Activated CD8-positive, alpha-beta memory T cell treated with anti-CD3 and anti-CD28 coated beads for 4 hours (primary cell): ENCODE measurements around the gene RALB.
"Not testable (repeated sequence)": the region's sequence is repeated elsewhere in the genome, so short reads cannot be mapped to it uniquely, and the experiment has no call there.

Experiments
- DNase-seq, 2 donors: peaks; one replicate each; pipeline ENCODE4 v3.0.0-alpha.2; 2020; ENCODE audit warnings: low read depth in 2 of 2

Gene RALB

DNA sequence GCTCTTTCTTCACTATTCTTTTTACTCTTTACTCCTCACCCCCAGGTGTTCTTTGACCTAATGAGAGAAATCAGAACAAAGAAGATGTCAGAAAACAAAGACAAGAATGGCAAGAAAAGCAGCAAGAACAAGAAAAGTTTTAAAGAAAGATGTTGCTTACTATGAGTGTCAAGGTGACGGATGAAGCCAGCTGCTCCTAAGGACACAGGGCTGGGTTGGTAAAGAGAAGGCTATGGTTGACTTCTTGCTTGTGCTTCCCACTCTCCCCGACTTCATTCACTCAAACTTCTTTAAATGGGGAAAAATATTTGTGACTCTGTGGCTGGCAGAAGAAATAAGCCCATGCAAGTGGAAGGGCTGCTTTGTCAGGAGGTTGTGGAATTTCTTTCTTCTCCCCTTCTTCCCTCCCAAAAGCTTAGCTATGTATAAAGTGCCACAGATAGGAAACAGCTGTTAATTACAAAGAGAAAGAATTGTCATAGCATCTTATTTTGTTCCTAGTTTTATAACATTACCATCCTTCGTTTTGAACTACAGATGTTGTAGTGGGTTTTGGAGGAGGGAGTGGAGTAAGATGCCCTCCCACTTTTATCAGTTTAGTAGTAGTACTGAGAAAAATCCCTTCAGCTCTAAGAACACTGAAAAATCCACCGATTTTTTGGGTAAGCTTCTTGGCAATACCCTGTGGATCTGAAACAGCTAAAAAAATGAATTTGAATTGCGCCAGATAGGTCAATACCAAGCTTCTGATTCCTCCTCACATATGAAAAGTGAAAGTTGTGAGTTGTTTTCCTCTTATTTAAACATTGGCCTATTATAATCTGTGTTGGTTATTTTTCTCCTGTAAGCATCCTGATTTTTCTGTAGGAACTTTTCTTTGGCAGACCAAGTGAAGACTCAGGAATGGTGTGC lies 40.7 kb downstream of the RALB start:
- no peak for DNase-seq

DNA sequence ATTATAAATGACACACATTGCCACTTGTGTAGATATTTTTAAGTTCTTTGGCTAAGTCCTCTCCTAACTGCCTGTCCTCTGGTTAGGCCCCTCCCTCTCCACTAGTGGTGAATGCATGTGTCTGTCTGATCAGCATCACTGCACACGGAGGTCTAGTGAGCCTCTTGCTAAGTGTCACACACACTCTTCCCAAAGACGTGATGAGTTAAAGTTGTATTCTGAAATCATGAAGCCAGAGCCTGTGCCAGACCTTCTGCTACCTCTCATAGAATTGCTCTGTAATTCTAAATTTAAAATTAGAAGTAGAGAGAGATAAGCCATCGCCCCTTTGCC lies 41.3 kb downstream of the RALB start:
- DNase-seq = no peak

DNA sequence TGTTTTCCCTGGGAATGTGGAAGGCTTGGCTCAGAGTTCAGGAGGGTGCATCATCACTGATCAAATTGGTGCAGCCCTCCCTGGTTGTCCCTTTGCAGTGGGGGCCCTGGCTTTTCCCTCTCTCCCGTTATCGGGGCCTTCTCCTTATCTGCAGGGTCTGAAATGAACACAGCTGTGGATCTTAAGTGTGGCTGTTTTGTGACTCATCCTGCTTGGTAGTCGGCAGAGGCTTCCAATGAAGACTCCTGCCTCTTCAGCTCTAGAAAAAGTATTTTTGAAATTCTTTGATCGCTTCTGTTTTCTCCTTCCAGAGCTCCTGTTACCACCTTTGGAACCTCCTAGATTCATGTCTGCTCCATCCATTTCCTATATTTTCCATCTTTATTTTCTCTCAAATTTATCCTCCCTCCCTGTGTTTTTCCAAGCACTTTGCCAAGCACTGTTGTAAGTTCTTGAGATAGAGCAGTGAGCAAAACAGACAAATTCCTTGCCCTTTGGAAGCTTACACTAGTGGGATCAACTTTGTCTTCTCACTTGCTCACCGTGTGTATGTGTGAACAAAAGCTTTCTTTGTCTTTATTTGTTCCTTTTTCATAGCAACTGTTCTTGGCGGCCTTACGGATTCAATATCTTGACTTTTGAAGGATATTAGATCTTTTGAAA lies 45.7 kb downstream of the RALB start:
- DNase-seq = no peak

DNA sequence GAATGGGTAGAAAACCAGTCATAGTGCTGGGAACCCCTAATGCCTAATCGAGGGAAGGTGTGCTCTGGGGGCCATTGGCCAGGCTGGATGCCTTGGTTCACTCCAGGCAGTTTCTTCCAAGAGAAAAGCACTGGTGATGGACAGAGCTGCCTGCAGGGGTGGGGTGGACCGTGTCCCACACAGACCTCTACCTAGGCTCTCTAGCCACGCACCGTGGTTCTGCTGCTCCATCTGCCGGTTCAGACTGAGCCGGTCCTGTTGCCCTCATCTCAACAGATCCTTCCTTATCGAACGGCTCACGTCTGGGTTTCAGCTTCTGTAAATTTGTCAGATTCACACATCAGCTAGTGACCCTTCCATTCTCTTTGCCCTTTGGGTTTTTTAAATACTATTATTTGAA lies 46.4 kb downstream of the RALB start:
- no peak for DNase-seq

DNA sequence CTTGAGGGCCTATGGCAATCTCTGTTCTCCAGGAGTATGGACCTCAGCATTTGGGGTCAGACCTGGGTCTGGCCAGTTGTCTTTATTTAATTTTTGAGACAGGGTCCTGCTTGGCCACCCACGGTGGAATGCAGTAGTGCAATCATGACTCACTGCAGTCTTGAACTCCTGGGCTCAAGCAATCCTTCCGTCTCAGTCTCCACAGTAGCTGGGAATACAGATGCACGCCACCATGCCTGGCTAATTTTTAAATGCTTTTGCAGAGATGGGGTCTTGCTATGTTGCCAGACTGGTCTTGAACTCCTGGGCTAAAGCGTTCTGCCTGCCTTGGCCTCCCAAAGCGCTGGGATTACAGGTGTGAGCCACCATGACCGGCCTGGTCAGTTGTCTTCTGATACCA lies 46.9 kb downstream of the RALB start:
- no peak for DNase-seq

DNA sequence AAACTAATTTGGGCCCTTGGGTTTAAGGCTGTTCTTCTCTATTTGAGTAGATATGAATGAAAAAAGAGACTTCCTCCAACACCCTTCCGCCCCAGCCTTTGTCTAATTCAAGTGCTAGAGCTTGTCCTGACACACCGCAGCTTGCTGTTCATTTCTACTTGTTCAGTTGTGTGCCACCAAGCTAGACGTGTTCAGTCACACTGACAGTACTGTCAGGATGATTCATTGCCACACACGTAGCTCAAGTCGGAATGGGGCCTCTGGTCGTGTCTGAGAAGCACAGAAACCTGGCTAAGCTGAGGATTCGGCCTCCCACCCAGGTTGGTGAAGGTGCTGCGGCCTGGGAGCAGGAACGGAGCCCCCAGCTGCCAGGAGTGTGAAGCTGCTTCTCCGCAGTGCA lies 47.7 kb downstream of the RALB start:
- DNase-seq = no peak

DNA sequence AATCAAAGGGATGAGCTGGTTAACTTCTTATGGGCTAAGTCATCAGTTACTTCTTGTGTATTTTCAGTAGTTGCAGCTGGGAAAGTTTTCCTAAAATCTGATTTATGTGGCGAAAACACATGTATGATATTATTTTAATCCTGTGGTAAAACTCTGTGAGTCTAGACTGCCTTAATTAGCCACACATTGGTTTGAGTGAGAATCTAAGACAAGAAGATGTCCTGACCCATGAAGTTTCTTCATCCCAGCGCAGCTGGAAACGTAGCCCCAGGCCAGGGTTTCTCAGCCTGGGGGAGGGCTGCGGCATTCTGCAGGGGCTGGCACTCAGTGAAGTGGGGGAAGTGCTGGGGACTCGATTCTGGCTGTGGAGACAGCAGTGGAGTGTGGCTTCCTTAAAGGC lies 48.6 kb downstream of the RALB start:
- DNase-seq = no peak

DNA sequence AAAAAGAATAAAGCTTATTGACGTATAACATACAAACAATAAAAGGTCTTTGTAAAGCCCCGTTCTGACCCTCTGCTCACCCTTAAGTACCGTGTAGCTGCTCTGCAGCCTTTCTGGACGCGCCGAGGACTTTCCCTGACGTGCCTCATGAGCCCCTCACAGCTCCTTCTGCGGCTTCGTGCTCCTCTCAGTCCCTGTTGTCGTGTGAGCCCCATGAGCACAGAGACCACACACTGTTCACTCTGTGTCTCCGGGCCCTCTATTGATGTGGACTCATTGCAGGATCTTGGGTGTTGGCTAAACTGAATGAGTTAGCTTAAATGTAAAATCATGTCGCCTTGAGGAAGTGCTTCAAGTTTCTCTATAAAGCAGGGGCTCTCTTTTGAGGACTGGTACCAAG lies 49.6 kb downstream of the RALB start:
- DNase-seq = no peak

DNA sequence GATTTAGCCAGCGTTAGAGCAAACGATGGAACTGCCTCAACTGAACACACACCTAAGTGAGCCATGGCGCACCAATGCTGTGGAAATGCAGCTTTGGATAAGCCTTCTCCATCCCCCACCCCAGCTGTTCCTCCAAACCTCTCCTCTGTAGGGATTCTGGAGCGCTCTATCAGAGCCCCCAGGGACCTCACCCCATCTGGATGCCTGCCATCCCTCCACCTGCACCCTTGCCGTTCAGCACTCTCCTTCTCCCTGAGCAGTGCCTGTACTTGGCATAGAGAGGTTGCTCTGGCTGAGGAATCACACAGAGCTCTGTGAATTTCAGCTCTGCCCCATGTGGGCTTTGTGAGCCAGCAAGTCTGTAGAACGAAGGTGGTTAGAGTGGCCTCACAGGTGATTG lies 50.5 kb downstream of the RALB start:
- no peak for DNase-seq

DNA sequence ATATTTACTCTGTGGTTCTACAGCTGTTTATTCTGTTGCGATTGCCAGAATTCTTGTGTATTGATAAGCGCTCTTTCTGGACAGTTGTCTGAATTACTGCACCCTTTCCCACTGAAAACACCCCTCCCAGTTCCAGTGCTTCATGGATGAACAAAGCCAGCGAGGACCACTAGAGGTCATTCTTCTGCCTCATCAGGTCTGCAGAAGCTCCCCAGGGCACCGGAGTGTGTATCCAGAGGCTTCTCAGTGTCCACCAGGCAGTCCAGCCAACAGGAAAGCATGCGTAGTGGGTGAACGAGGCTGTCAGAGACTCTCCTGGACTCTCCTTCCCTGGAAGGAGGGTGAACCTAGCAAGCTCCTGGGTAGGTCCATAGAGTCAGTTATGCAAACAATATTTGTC lies 52.6 kb downstream of the RALB start:
- no peak for DNase-seq

DNA sequence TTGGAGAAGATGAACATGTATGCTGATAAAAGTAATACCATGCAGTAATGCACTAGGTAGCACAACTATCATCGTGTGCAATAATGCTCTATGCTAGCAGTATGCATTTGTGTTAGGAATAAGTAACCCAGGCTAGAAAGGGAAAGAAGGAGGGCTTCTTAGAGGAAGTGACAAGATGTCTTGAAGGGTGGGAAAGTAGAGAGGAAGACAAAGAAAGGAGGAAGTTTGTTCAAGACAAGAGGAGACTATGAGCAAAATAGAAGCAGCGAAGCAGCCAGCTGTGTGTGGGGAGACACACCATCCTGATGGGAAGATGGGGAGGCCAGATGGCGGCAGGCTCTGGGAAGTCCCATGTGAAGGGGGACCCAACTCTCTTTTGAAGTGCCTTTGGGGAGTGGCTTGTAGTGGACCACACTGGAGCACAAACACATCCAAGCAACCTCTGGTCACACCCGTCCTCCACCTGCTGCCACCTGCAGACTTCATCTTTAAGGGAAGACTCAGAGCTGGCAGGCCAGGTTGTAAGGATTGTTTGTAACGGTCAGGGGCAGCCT lies 53.4 kb downstream of the RALB start:
- DNase-seq = no peak

DNA sequence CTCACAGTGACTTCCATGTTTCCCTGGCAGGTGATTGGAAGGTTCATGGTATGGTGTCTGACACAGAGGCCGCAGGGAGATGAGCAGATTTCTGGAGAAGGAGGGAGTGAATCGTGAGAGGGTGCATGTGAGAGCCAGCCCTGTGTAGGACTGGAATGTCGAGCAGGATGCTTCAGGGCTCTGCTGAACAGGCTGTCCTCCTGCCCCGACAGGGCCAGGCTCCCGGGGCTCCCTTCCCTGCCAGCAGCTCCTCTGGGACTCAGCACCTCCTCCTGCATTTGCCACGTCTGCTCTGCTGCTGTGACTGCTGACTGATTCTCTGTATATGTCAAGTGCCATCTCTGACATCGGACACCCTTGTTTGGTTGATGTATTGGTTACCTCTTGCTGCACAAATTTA lies 54.8 kb downstream of the RALB start:
- DNase-seq = no peak

DNA sequence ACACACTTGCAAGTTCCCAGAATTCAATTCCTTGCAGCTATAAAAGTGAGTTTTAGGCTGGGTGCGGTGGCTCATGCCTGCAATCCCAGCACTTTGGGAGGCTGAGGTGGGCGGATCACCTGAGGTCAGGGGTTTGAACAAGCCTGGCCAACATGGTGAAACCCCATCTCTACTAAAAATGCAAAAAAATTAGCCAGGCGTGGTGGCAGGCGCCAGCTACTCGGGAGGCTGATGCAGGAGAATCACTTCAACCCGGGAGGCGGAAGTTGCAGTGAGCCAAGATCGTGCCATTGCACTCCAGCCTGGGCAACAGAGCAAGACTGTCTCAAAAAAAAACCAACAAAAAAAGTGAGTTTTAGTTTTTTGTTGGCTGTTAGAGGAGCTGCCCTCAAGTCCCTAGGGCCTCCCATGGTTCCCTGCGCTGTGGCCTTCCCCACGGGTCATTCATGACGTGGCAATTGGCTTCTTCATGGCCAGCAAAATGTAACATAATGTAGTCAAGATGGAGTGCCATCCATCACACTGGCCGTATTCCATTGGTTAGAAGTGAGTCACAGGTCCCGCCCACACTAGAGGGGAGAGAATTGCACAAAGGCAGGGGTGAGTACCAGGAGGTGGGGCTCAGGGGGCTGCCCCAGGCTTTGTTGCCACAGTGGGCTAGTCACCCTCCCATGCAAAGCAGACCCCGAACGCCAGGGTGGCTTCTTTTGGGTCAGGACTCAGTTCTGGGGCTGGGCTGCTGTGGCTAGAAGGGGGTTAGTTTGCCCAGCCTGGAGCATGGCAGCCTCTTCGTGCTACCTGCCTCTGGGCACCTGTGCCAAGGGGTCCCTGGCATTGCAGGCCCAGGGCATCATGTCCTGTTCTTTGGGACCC lies 55.6 kb downstream of the RALB start:
- no peak for DNase-seq

DNA sequence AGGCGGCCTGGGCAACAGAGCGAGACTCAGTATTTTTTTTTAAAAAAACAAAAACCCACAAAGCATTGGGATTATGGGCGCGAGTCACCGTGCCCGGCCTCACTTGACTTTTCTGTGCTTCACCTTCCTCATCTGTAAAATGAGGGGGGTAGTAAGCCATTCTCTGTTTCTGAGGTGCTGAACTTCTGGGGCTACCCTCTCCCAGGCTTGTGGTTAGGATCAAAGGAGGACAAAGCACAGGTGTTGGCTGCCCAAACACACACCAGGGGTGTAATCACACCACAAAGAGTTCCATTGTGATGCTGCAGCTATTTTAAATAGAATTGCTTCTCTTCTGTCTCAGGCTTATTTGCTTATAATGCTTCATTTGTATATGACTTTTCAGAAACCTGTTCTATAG lies 57.5 kb downstream of the RALB start:
- DNase-seq = no peak

DNA sequence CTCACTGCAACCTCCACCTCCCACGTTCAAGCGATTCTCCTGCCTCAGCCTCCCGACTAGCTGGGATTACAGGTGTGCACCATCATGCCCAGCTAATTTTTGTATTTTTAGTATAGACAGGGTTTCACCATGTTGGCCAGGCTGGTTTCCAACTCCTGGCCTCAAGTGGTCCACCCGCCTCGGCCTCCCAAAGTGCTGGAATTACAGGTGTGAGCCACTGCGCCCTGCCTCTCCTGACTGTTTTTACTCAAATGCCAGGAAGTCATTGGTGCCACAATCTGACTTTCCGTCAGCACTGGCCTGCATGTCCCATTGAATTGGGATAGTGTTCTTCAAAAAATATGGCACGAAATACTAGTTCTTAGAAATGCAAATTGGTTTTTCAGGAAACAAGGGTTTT lies 58.2 kb downstream of the RALB start:
- not testable (repeated sequence) for DNase-seq

DNA sequence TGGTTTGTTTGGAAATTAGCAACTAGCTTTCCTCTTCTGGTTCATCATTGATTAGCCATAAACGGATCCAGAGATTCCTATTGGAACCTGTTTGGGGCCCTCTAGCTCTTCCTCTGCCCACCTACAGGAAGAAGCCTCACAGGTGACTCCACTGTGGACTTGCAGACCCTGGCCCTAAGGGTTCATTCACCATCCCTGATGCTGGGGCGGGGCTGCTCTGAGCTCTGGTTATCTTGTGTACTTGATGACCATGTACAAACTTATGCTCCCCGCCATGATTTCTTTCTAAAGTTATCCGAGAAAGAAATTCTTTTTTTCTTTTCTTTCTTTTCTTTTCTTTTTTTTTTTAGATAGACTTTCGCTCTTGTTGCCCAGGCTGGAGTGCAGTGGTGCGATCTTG lies 59.4 kb downstream of the RALB start:
- no peak for DNase-seq

DNA sequence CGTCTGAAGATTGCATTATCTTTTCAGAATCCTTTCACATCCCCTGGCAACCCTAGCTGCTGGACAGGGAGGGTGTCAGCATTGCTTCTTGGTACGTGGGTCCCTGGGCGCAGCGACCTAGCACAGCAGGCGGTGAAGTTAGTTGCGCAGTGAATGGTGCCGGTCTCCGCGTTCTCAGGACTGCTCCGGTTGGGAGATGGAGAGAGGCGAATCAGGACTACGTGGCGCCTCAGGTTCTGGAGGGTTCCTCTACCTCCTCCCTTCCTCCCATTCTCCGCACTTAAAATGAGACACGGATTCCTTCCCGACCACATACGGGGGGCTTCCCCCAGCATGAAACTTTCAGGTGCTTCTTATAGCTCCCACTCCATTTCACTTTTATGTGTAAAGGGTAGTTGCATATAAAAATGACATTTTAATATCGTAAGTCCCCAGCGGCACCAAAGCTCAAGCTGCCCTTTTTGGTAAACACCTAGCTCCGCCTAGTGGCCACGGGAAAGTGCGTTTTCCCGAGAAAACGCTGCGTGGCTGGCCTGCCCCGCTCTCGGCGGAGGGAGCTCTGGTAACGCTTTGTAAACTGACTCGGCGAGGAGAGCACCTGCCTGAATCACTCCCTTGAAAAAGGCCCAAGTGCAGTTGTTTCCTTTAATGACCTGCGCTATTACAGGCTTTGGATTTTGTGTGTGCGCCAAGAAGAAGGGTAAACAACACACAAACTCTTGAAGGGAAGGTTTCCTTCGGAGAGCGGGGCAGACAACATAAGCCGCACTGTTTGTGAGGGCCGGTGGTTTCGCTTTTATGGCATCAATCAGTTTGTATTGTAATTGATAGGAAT lies 60.4 kb downstream of the RALB start:
- DNase-seq = peak; percentile 48 to 65

DNA sequence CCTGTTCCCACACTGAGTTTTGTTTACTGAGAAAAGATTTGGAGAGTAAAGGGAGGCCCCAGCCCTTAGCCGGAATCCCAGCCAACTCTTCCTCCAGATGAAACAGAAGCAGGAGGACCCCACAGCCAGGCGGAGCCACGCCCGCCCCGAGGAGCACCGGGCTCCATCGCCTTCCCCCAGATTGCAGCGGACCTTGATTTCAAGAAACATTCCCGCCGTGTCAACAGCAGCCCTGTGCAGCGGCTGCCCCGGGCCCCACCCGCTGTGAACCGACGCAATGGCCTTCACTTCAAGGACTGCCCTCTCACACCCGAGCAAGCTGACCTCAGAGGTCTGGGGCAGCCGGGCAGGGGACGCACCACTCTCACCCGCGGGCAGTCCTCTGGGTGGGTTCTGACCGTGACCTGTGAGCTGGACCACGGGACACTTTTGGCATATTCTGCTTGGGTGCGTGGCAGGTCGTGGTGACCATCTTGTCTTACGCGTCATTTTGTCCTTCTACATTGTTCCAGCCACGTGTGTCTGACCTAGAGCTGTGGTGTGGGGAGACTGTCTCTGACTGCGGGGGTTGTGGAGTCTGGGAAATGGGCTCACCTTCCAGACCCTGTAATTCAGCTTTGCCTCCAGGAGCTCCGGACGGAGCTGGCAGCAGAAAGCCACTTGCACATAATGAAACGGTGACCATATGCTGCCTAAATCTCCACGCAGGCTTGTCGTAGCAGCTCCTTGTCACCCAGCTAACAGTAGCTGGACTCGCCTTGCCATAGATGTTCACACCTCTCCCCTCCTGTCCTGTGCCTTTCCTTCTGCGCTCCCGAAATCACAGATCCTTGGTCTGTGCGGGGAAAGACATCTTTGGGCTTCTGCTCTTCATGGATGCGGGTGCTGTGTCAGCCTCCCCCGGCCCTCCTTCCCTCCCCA lies 61.3 kb downstream of the RALB start:
- no peak for DNase-seq

DNA sequence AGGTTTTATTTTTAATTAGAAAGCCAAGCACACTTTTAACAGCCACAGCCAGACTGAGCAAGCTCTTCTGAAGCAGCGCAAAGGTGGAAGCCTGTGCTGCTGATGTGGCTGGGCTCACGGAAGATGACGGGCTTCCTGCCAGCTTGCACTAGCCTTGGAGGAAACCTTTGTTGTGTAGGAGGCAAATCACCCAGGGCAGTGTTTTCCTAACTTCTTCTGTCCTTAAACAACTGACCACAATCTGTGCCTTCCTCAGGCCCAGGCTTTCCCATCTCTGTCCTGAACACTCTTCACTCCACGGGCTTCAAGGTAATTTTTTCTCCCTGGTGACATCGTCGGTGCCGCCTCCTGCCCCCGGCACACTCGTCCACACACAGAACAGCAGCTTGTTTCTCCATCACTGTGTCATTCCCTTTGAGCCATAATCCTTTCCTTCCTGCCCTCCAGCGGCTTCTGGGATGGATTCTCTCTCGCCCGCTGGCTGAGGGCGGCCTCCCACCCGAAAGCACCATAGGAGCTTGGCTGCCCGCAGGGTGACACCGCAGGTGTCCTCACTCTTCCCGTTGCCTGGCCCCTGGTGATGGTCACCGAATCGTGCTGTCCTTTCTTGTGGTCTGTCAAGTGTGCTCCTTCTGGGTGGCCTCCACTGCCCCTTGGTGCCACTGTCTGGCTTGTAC lies 62.2 kb downstream of the RALB start:
- no peak for DNase-seq
